Sigmoid colon (tissue), 3 donors: ENCODE data around the gene EXT2.

ENCODE experiments used
- POLR2A ChIP-seq, 2 donors: fragments of 450-650 bp; IDR thresholded peaks; one replicate each; pipeline ENCODE4 v1.6.1; 2016; ENCODE audit warnings: antibody characterized with exemption in 2 of 2, mild to moderate bottlenecking in 2 of 2, moderate library complexity in 2 of 2
- TF ChIP-seq, protein P1 (sequence below), 4 experiments: fragments of 450-650 bp in 3 of 4; fragments of 200-600 bp in 1 of 4; IDR thresholded peaks; one replicate each; pipeline ENCODE4 v1.5.1; 2016 to 2019; ENCODE audit warnings: antibody characterized with exemption in 4 of 4, mild to moderate bottlenecking in 3 of 4, moderate library complexity in 2 of 4

GRCh38 chr11:44207292-44207691, 111.8 kb downstream of the EXT2 start:
- TF ChIP-seq, protein P1, sequence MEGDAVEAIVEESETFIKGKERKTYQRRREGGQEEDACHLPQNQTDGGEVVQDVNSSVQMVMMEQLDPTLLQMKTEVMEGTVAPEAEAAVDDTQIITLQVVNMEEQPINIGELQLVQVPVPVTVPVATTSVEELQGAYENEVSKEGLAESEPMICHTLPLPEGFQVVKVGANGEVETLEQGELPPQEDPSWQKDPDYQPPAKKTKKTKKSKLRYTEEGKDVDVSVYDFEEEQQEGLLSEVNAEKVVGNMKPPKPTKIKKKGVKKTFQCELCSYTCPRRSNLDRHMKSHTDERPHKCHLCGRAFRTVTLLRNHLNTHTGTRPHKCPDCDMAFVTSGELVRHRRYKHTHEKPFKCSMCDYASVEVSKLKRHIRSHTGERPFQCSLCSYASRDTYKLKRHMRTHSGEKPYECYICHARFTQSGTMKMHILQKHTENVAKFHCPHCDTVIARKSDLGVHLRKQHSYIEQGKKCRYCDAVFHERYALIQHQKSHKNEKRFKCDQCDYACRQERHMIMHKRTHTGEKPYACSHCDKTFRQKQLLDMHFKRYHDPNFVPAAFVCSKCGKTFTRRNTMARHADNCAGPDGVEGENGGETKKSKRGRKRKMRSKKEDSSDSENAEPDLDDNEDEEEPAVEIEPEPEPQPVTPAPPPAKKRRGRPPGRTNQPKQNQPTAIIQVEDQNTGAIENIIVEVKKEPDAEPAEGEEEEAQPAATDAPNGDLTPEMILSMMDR (IDR thresholded peaks at IDR 0.05), result no peak
- TF ChIP-seq POLR2A (IDR thresholded peaks at IDR 0.05), result no peak
